ENCODE measurements around the gene MAPK12.

The MAPK12 gene

GRCh38 chr22:50269573-50269969 lies 8.1 kb upstream of the MAPK12 start:
- DNase-seq = peak in 1 of 51 donors; percentile 35

- peak in 18 of 51 donors; percentile 9 to 50 (median 25) for DNase-seq
Observed at GRCh38 chr22:50268655-50269113, 7.2 kb upstream of the MAPK12 start.

- peak in 30 of 51 donors; percentile 17 to 63 (median 42) for DNase-seq
Observed at GRCh38 chr22:50267591-50268390, 6.3 kb upstream of the MAPK12 start.

GRCh38 chr22:50266994-50267393 lies 5.5 kb upstream of the MAPK12 start:
- DNase-seq = no peak

- no peak for DNase-seq
Observed at GRCh38 chr22:50264946-50265669, 3.6 kb upstream of the MAPK12 start.

- DNase-seq = peak in 2 of 51 donors; percentile 4 to 52
Observed at GRCh38 chr22:50264104-50264745, 2.7 kb upstream of the MAPK12 start.

- DNase-seq = no peak
Observed at GRCh38 chr22:50262973-50263617, 1.6 kb upstream of the MAPK12 start.

GRCh38 chr22:50262460-50262911 lies 1.0 kb upstream of the MAPK12 start:
- DNase-seq = no peak

GRCh38 chr22:50260801-50261614 lies 475 bp downstream of the MAPK12 start:
- peak in 23 of 51 donors; percentile 21 to 60 (median 45) for DNase-seq

GRCh38 chr22:50260434-50260800 lies 1.1 kb downstream of the MAPK12 start:
- peak in 2 of 51 donors; percentile 45 to 46 for DNase-seq

- DNase-seq = peak in 1 of 51 donors; percentile 30
Observed at GRCh38 chr22:50259302-50259701, 2.2 kb downstream of the MAPK12 start.

GRCh38 chr22:50258361-50259292 lies 2.9 kb downstream of the MAPK12 start:
- peak in 2 of 51 donors; percentile 16 to 17 for DNase-seq

GRCh38 chr22:50257451-50258360 lies 3.8 kb downstream of the MAPK12 start:
- no peak for DNase-seq

GRCh38 chr22:50257041-50257440 lies 4.4 kb downstream of the MAPK12 start:
- DNase-seq = no peak

- DNase-seq = no peak
Observed at GRCh38 chr22:50256258-50256862, 5.1 kb downstream of the MAPK12 start.

GRCh38 chr22:50255607-50256006 lies 5.9 kb downstream of the MAPK12 start:
- no peak for DNase-seq

- no peak for DNase-seq
Observed at GRCh38 chr22:50255099-50255498, 6.4 kb downstream of the MAPK12 start.

- no peak for DNase-seq
Observed at GRCh38 chr22:50253941-50254340, 7.5 kb downstream of the MAPK12 start.
